HG02884 (cell line): ENCODE results near the gene CYSRT1.
"Not testable (repeated sequence)": the region's sequence is repeated elsewhere in the genome, so short reads cannot be mapped to it uniquely, and the experiment has no call there.

Source experiments
- ATAC-seq: cut with Tn5 transposase; IDR thresholded peaks from one replicate; pipeline ENCODE4 v1.9.1; 2021; ENCODE audit warnings: mild to moderate bottlenecking, moderate library complexity; ENCODE audit not compliant: unreplicated experiment

CYSRT1 gene

GRCh38 chr9:137247916-137248175 lies 22.9 kb downstream of the CYSRT1 start:
- ATAC-seq: no peak

GRCh38 chr9:137250329-137251193 lies 25.6 kb downstream of the CYSRT1 start:
- ATAC-seq: no peak

GRCh38 chr9:137251194-137251461 lies 26.2 kb downstream of the CYSRT1 start, which contains the start of gene STPG3:
TSS of gene STPG3 (plus strand) at chr9:137251286. CDS start at chr9:137251287, 1 bp downstream.
- no peak for ATAC-seq

GRCh38 chr9:137251490-137252268 lies 26.7 kb downstream of the CYSRT1 start:
- no peak for ATAC-seq

GRCh38 chr9:137252555-137253506 lies 27.9 kb downstream of the CYSRT1 start:
- ATAC-seq: no peak

- ATAC-seq: no peak
These were observed 29.0 kb downstream of the CYSRT1 start for GRCh38 chr9:137253717-137254623.

GRCh38 chr9:137254624-137255447 lies 29.9 kb downstream of the CYSRT1 start, which contains the start of gene NELFB:
TSS of gene NELFB (plus strand) at chr9:137255327.
- ATAC-seq: peak; percentile 72

GRCh38 chr9:137255448-137256114 lies 30.6 kb downstream of the CYSRT1 start:
- ATAC-seq: peak; percentile 27

GRCh38 chr9:137256362-137256761 lies 31.4 kb downstream of the CYSRT1 start:
- no peak for ATAC-seq

GRCh38 chr9:137256856-137257255 lies 31.9 kb downstream of the CYSRT1 start:
- ATAC-seq: no peak

- ATAC-seq: not testable (repeated sequence)
These were observed 37.4 kb downstream of the CYSRT1 start for GRCh38 chr9:137262173-137262908.

GRCh38 chr9:137262909-137263285 lies 37.9 kb downstream of the CYSRT1 start:
- no peak for ATAC-seq

- ATAC-seq: no peak
These were observed 38.5 kb downstream of the CYSRT1 start for GRCh38 chr9:137263506-137263905.

- no peak for ATAC-seq
These were observed 39.1 kb downstream of the CYSRT1 start for GRCh38 chr9:137264067-137264466.

GRCh38 chr9:137265496-137266161 lies 40.7 kb downstream of the CYSRT1 start:
- no peak for ATAC-seq

GRCh38 chr9:137266162-137266527 lies 41.2 kb downstream of the CYSRT1 start:
- no peak for ATAC-seq

- no peak for ATAC-seq
These were observed 41.8 kb downstream of the CYSRT1 start for GRCh38 chr9:137266585-137267453.
